A673 (cell line): ENCODE data around the gene MAP4K4. TPM values are rescaled to one million over a fixed set of nuclear protein-coding genes. Genes with fewer than 3 reads are reported as not detected.

Source experiments
- BruUV-seq: library from RNA; stranded (reverse); fragments of 400-500 nt; replicated peaks from 2 replicates; lab custom pipeline; 2021; lab: Mats Ljungman, UMichigan
- CTCF ChIA-PET: fragments of 300-600 bp; sonication (Branson Sonifier 250); formaldehyde crosslinking; loops from one replicate; lab custom pipeline; 2022; ENCODE audit warnings: antibody characterized with exemption; lab: Charles Lee
- POLR2A ChIA-PET: fragments of 300-600 bp; sonication (Branson Sonifier 250); formaldehyde crosslinking; loops from one replicate; lab custom pipeline; 2022; ENCODE audit warnings: antibody characterized with exemption; ENCODE audit not compliant: low non-redundant PET; lab: Charles Lee
- DNase-seq: peaks from one replicate; pipeline ENCODE4 v3.0.0-alpha.2; 2015; ENCODE audit warnings: low spot score
- H3K27ac ChIP-seq: fragments of 200-600 bp; sonication (generic); 2 replicates; pipeline ENCODE4 v1.5.1; 2016; ENCODE audit warnings: mixed run types, low read depth, mild to moderate bottlenecking, mixed read lengths, antibody characterized with exemption, low read length; ENCODE audit not compliant: poor library complexity, severe bottlenecking
- H3K27me3 ChIP-seq: fragments of 200-600 bp; sonication (generic); replicated peaks from 2 replicates; pipeline ENCODE4 v1.6.1; 2017; ENCODE audit warnings: mixed run types, low read depth, mild to moderate bottlenecking, mixed read lengths, antibody characterized with exemption, low read length; ENCODE audit not compliant: insufficient read depth, poor library complexity
- H3K36me3 ChIP-seq: fragments of 200-600 bp; sonication (generic); 2 replicates; pipeline ENCODE4 v1.6.1; 2016; ENCODE audit warnings: mixed run types, mild to moderate bottlenecking, mixed read lengths, antibody characterized with exemption, low read length; ENCODE audit not compliant: insufficient read depth, poor library complexity, severe bottlenecking
- H3K4me1 ChIP-seq: fragments of 200-600 bp; sonication (generic); 2 replicates; pipeline ENCODE4 v1.6.1; 2017; ENCODE audit warnings: mixed run types, mild to moderate bottlenecking, mixed read lengths, antibody characterized with exemption, low read length; ENCODE audit not compliant: insufficient read depth, poor library complexity, severe bottlenecking
- H3K4me3 ChIP-seq: fragments of 200-600 bp; sonication (generic); 2 replicates; pipeline ENCODE4 v1.5.1; 2016; ENCODE audit warnings: low read depth, mixed run types, mild to moderate bottlenecking, mixed read lengths, low read length; ENCODE audit not compliant: poor library complexity, severe bottlenecking
- H3K9me3 ChIP-seq: fragments of 200-600 bp; sonication (generic); 2 replicates; pipeline ENCODE4 v1.6.1; 2016; ENCODE audit warnings: mixed run types, low read depth, mild to moderate bottlenecking, mixed read lengths, antibody characterized with exemption, low read length; ENCODE audit not compliant: poor library complexity, severe bottlenecking
- EZH2 ChIP-seq: fragments of 200-600 bp; sonication (generic); IDR thresholded peaks from 2 replicates; pipeline ENCODE4 v1.6.1; 2017; ENCODE audit warnings: borderline replicate concordance, low read depth, mild to moderate bottlenecking, mixed read lengths, antibody characterized with exemption, low read length; ENCODE audit not compliant: poor library complexity, severe bottlenecking
- intact Hi-C: fragments of 100-400 bp; cut with micrococcal nuclease; formaldehyde crosslinking; loops from one replicate; pipeline ENCODE4 v1.10.0; 2022; ENCODE audit not compliant: unreplicated experiment
- total RNA-seq: library from RNA; stranded (reverse); gene quantifications from 2 replicates; pipeline ENCODE4 v1.2.3, GENCODE V29; 2021
- TF ChIP-seq, protein P1 (sequence below): fragments of 300-800, 200-600 bp; sonication (generic); conservative IDR thresholded peaks from 2 replicates; pipeline ENCODE4 v1.5.1; 2017; ENCODE audit warnings: low read depth, mild to moderate bottlenecking, antibody characterized with exemption, low read length, moderate library complexity, mixed read lengths

The MAP4K4 gene
- total RNA-seq, 1 experiment from 2014 or later: 157 TPM

GRCh38 chr2:101895039-101895438 is 197.5 kb downstream of the MAP4K4 start:
- POLR2A ChIA-PET: no interaction called here
- CTCF ChIA-PET: interaction anchor here (1.7 kb wide), 1 partner anchor 11 kb away, joined by 11 read pairs; no protein-coding TSS in a partner anchor
- no TSS peak for BruUV-seq
- Histone ChIP-seq H3K27ac (no peak overlapping the region), H3K4me3 (no peak overlapping the region), H3K27me3 (no peaks in the 10 kb centered on the region), H3K4me1 (peaks cover 16% of the 10 kb centered on the region), H3K9me3 (no peaks in the 10 kb centered on the region), H3K36me3 (peaks cover 15% of the 10 kb centered on the region)
- no peak for TF ChIP-seq EZH2
- TF ChIP-seq, protein P1, sequence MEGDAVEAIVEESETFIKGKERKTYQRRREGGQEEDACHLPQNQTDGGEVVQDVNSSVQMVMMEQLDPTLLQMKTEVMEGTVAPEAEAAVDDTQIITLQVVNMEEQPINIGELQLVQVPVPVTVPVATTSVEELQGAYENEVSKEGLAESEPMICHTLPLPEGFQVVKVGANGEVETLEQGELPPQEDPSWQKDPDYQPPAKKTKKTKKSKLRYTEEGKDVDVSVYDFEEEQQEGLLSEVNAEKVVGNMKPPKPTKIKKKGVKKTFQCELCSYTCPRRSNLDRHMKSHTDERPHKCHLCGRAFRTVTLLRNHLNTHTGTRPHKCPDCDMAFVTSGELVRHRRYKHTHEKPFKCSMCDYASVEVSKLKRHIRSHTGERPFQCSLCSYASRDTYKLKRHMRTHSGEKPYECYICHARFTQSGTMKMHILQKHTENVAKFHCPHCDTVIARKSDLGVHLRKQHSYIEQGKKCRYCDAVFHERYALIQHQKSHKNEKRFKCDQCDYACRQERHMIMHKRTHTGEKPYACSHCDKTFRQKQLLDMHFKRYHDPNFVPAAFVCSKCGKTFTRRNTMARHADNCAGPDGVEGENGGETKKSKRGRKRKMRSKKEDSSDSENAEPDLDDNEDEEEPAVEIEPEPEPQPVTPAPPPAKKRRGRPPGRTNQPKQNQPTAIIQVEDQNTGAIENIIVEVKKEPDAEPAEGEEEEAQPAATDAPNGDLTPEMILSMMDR: no peak
- no peak for DNase-seq
- intact Hi-C loops: no loop called here

DNA sequence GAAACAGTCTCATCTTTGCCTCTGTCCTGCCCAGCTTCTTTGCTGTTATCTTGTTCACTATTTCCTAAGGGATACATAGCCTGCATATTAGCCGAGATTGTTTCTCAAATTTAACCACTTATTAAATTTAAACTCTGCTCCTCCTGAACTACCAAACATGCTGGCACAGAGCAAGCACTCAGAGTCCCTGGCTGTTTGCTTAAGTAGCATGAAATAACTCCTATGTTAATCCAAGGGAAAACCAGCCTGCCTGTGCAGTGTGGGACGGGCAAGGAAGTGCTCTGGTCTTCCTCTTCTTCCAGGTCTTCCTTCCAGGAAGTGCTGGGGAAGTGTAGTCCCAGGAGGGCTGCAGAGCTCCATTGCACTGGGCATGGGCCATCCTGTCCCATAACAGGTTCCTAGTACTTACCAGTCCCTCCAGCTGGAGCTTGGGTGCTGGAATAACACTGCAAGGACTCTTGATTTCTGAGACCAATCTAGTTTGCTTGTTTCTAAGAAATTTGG is 198.4 kb downstream of the MAP4K4 start:
- TF ChIP-seq EZH2: no peak
- TF ChIP-seq, protein P1: no peak
- no peak overlapping the region for H3K27ac ChIP-seq
- intact Hi-C loops: no loop called here
- no peak overlapping the region for H3K4me3 ChIP-seq
- H3K27me3 ChIP-seq: no peaks in the 10 kb centered on the region
- BruUV-seq: no TSS peak
- H3K4me1 ChIP-seq: peaks cover 16% of the 10 kb centered on the region
- POLR2A ChIA-PET: no interaction called here
- no peak for DNase-seq
- no peaks in the 10 kb centered on the region for H3K9me3 ChIP-seq
- peaks cover 15% of the 10 kb centered on the region for H3K36me3 ChIP-seq
- CTCF ChIA-PET: interaction anchor here (0.6 kb wide), 1 partner anchor 741 kb away, joined by 4 read pairs; no protein-coding TSS in a partner anchor

- peaks cover 16% of the 10 kb centered on the region for H3K4me1 ChIP-seq
- intact Hi-C loops: no loop called here
- TF ChIP-seq, protein P1: no peak
- TF ChIP-seq EZH2: no peak
- CTCF ChIA-PET: no interaction called here
- no peaks in the 10 kb centered on the region for H3K27me3 ChIP-seq
- POLR2A ChIA-PET: interaction anchor here (0.6 kb wide), 1 partner anchor 16 kb away, joined by 5 read pairs; no protein-coding TSS in a partner anchor
- H3K36me3 ChIP-seq: peaks cover 10% of the 10 kb centered on the region
- H3K27ac ChIP-seq: no peak overlapping the region
- no peak for DNase-seq
- no peak overlapping the region for H3K4me3 ChIP-seq
- BruUV-seq: no TSS peak
- no peaks in the 10 kb centered on the region for H3K9me3 ChIP-seq
These were observed 199.8 kb downstream of the MAP4K4 start for GRCh38 chr2:101897301-101897700.
